Peyer's patch (tissue), 4 donors: ENCODE measurements around the gene OR10V1. TPM values are rescaled to one million over a fixed set of nuclear protein-coding genes. Genes with fewer than 3 reads are reported as not detected.
"Not testable (repeated sequence)": the region's sequence is repeated elsewhere in the genome, so short reads cannot be mapped to it uniquely, and the experiment has no call there.

Source experiments
- DNase-seq, 3 donors: peaks; one replicate each; pipeline ENCODE4 v3.0.0-alpha.2; 2017 to 2019
- H3K27ac ChIP-seq, 4 donors: fragments of 200-600 bp; sonication (generic); one replicate each; pipeline ENCODE4 v1.5.1; 2016 to 2019
- H3K27me3 ChIP-seq, 2 donors: fragments of 200-600 bp; sonication (generic); one replicate each; pipeline ENCODE4 v1.5.1; 2019
- H3K36me3 ChIP-seq, 3 donors: fragments of 200-600 bp; sonication (generic); one replicate each; pipeline ENCODE4 v1.5.1; 2016 to 2019
- H3K4me1 ChIP-seq, 4 donors: fragments of 200-600 bp; sonication (generic); one replicate each; pipeline ENCODE4 v1.5.1; 2016 to 2019
- H3K4me3 ChIP-seq, 4 donors: fragments of 200-600 bp; sonication (generic); 1 replicate in 3 of 4; 2 replicates in 1 of 4; pipeline ENCODE4 v1.5.1; 2016 to 2019; ENCODE audit warnings: mild to moderate bottlenecking in 1 of 4
- H3K9me3 ChIP-seq, 4 donors: fragments of 200-600 bp; sonication (generic); one replicate each; pipeline ENCODE4 v1.5.1; 2016 to 2019; ENCODE audit warnings: mild to moderate bottlenecking in 1 of 4
- POLR2A ChIP-seq, 2 donors: fragments of 450-650 bp; IDR thresholded peaks; one replicate each; pipeline ENCODE4 v1.5.1; 2017; ENCODE audit warnings: antibody characterized with exemption in 2 of 2, mild to moderate bottlenecking in 2 of 2, moderate library complexity in 2 of 2
- total RNA-seq, 4 donors: library from RNA; depleted of rRNA; stranded (reverse); fragments of >200 nt; gene quantifications; one replicate each; pipeline ENCODE4 v1.1.0, GENCODE V29; 2016
- TF ChIP-seq, protein P1 (sequence below), 6 experiments: fragments of 450-650 bp in 4 of 6; fragments of 200-600 bp in 2 of 6; sonication (generic) in 1 of 6; IDR thresholded peaks; one replicate each; pipeline ENCODE4 v1.5.1; 2017 to 2019; ENCODE audit warnings: antibody characterized with exemption in 6 of 6, mild to moderate bottlenecking in 3 of 6, moderate library complexity in 1 of 6

The OR10V1 gene
- total RNA-seq, 4 donors from 2014 or later: not detected

GRCh38 chr11:59710136-59710847 lies 3.4 kb downstream of the OR10V1 start:
- no peak overlapping the region for H3K4me3 ChIP-seq
- H3K27me3 ChIP-seq: no peaks in the 10 kb centered on the region
- H3K36me3 ChIP-seq: no peaks in the 10 kb centered on the region
- H3K9me3 ChIP-seq: no peaks in the 10 kb centered on the region
- TF ChIP-seq, protein P1, sequence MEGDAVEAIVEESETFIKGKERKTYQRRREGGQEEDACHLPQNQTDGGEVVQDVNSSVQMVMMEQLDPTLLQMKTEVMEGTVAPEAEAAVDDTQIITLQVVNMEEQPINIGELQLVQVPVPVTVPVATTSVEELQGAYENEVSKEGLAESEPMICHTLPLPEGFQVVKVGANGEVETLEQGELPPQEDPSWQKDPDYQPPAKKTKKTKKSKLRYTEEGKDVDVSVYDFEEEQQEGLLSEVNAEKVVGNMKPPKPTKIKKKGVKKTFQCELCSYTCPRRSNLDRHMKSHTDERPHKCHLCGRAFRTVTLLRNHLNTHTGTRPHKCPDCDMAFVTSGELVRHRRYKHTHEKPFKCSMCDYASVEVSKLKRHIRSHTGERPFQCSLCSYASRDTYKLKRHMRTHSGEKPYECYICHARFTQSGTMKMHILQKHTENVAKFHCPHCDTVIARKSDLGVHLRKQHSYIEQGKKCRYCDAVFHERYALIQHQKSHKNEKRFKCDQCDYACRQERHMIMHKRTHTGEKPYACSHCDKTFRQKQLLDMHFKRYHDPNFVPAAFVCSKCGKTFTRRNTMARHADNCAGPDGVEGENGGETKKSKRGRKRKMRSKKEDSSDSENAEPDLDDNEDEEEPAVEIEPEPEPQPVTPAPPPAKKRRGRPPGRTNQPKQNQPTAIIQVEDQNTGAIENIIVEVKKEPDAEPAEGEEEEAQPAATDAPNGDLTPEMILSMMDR (IDR thresholded peaks at IDR 0.05): no peak
- TF ChIP-seq POLR2A (IDR thresholded peaks at IDR 0.05): no peak
- H3K27ac ChIP-seq: no peak overlapping the region
- no peak for DNase-seq
- H3K4me1 ChIP-seq: no peaks in the 10 kb centered on the region

GRCh38 chr11:59708537-59708936 lies 5.1 kb downstream of the OR10V1 start:
- no peak for DNase-seq
- no peaks in the 10 kb centered on the region for H3K36me3 ChIP-seq
- no peaks in the 10 kb centered on the region for H3K9me3 ChIP-seq
- H3K4me1 ChIP-seq: no peaks in the 10 kb centered on the region
- TF ChIP-seq, protein P1 (IDR thresholded peaks at IDR 0.05): no peak
- no peak for TF ChIP-seq POLR2A (IDR thresholded peaks at IDR 0.05)
- no peak overlapping the region for H3K27ac ChIP-seq
- H3K27me3 ChIP-seq: no peaks in the 10 kb centered on the region
- H3K4me3 ChIP-seq: no peak overlapping the region

GRCh38 chr11:59707371-59707770 lies 6.3 kb downstream of the OR10V1 start:
- DNase-seq: no peak
- Histone ChIP-seq H3K36me3 (no peaks in the 10 kb centered on the region), H3K4me3 (no peak overlapping the region), H3K9me3 (no peaks in the 10 kb centered on the region), H3K27me3 (no peaks in the 10 kb centered on the region), H3K27ac (no peak overlapping the region), H3K4me1 (no peaks in the 10 kb centered on the region)
- TF ChIP-seq, protein P1 (IDR thresholded peaks at IDR 0.05): no peak
- TF ChIP-seq POLR2A (IDR thresholded peaks at IDR 0.05): no peak

GRCh38 chr11:59706518-59707285 lies 6.9 kb downstream of the OR10V1 start:
- no peaks in the 10 kb centered on the region for H3K36me3 ChIP-seq
- no peaks in the 10 kb centered on the region for H3K9me3 ChIP-seq
- H3K4me1 ChIP-seq: no peaks in the 10 kb centered on the region
- H3K27ac ChIP-seq: no peak overlapping the region
- TF ChIP-seq, protein P1 (IDR thresholded peaks at IDR 0.05): no peak
- no peak for TF ChIP-seq POLR2A (IDR thresholded peaks at IDR 0.05)
- no peaks in the 10 kb centered on the region for H3K27me3 ChIP-seq
- DNase-seq: peak in 1 of 3 donors; percentile 64
- H3K4me3 ChIP-seq: no peak overlapping the region

GRCh38 chr11:59705294-59705693 lies 8.4 kb downstream of the OR10V1 start:
- no peak overlapping the region for H3K27ac ChIP-seq
- no peak overlapping the region for H3K4me3 ChIP-seq
- no peaks in the 10 kb centered on the region for H3K4me1 ChIP-seq
- TF ChIP-seq, protein P1 (IDR thresholded peaks at IDR 0.05): no peak
- no peak for TF ChIP-seq POLR2A (IDR thresholded peaks at IDR 0.05)
- no peaks in the 10 kb centered on the region for H3K36me3 ChIP-seq
- no peaks in the 10 kb centered on the region for H3K9me3 ChIP-seq
- no peaks in the 10 kb centered on the region for H3K27me3 ChIP-seq
- DNase-seq: no peak

DNA sequence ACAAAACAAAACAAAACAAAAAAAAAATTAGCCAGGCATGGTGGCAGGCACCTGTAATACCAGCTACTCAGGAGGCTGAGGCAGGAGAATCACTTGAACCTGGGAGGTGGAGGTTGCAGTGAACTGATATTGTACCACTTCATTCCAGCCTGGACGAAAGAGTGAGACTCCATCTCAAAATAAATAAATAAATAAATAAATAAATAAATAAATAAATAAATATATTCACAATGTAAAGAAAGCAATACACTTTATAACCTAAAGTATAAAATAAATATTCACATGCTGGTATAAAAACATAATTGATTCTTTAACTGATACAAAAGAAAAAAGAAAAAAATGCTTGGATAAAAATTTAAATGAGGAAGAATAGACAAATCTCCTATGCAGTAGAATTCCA lies 10.1 kb downstream of the OR10V1 start:
- not testable (repeated sequence) for H3K4me3 ChIP-seq, H3K36me3 ChIP-seq, DNase-seq, H3K27ac ChIP-seq, H3K9me3 ChIP-seq, H3K27me3 ChIP-seq, H3K4me1 ChIP-seq

DNA sequence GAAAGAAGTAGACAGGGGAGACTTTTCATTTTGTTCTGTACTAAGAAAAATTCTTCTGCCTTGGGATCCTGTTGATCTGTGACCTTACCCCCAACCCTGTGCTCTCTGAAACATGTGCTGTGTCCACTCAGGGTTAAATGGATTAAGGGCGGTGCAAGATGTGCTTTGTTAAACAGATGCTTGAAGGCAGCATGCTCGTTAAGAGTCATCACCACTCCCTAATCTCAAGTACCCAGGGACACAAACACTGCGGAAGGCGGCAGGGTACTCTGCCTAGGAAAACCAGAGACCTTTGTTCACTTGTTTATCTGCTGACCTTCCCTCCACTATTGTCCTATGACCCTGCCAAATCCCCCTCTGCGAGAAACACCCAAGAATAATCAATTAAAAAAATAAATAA lies 13.5 kb downstream of the OR10V1 start:
- not testable (repeated sequence) for H3K36me3 ChIP-seq, H3K4me3 ChIP-seq, DNase-seq, H3K27me3 ChIP-seq, H3K9me3 ChIP-seq, H3K27ac ChIP-seq, H3K4me1 ChIP-seq
